ENCODE results near the gene EPOP. TPM values are rescaled to one million over a fixed set of nuclear protein-coding genes. Genes with fewer than 3 reads are reported as not detected.
"Not testable (repeated sequence)": the region's sequence is repeated elsewhere in the genome, so short reads cannot be mapped to it uniquely, and the experiment has no call there.

Gene EPOP
- total and polyA plus RNA-seq, 7 donors = 0.21 to 1.2 (median 0.50) TPM

DNA sequence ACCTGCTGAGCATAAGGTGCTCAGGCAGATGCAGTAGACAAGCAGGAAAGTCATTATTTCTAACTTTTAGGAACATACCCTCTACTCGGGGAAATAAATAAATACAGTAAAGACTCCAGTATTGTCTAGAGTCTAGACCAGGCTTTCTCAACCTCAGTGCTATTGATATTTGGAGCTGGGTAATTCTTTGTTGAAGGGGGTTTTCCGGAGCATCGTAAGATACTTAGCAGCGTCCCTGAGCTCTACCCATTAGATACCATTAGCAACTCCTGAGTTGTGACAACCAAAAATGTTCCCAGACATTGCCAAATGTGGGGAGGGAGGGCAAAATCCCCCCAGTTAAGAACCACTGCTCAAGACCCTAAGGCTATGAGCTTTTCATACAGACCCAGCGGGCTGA lies 21.1 kb downstream of the EPOP start:
- peaks cover 0 to 28% (median 7%) of the 10 kb centered on the region in 3 donors for H3K27me3 ChIP-seq (ENCODE audit: insufficient read depth in 3 of 3, low read length in 2 of 3)
- no peaks in the 10 kb centered on the region for H3K36me3 ChIP-seq (ENCODE audit: insufficient read depth in 1 of 2, low read depth in 1 of 2)
- no peak for ATAC-seq
- DNase-seq = no peak
- no peak overlapping the region for H3K4me3 ChIP-seq
- H3K27ac ChIP-seq = no peak overlapping the region
- 85 to 89% (median 86%) methylated on average over 5 of the region's 5 CpGs for WGBS, 3 donors
- TF ChIP-seq, protein P1, sequence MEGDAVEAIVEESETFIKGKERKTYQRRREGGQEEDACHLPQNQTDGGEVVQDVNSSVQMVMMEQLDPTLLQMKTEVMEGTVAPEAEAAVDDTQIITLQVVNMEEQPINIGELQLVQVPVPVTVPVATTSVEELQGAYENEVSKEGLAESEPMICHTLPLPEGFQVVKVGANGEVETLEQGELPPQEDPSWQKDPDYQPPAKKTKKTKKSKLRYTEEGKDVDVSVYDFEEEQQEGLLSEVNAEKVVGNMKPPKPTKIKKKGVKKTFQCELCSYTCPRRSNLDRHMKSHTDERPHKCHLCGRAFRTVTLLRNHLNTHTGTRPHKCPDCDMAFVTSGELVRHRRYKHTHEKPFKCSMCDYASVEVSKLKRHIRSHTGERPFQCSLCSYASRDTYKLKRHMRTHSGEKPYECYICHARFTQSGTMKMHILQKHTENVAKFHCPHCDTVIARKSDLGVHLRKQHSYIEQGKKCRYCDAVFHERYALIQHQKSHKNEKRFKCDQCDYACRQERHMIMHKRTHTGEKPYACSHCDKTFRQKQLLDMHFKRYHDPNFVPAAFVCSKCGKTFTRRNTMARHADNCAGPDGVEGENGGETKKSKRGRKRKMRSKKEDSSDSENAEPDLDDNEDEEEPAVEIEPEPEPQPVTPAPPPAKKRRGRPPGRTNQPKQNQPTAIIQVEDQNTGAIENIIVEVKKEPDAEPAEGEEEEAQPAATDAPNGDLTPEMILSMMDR (IDR thresholded peaks at IDR 0.05) = no peak
- intact Hi-C loops (cut with DNase I) = no loop called here
- H3K4me1 ChIP-seq = no peaks in the 10 kb centered on the region
- H3K9me3 ChIP-seq = no peaks in the 10 kb centered on the region

DNA sequence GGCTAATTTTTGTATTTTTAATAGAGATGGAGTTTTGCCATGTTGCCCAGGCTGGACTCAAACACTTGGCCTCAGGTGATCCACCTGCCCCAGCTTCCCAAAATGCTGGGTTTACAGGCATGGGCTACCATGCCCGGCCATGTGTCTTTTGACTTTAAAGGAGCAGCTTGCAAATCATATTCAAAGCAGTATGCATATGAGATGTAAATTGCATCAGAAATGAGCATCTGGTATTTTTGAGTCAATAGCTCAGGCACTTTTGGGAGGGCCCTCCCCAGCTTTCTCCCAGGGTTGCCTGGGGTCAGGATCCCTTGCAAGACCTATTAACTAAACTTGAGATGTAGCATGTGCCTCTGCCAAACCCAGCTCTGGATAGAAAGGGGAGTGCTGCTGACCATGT lies 21.5 kb downstream of the EPOP start:
- DNase-seq = no peak
- TF ChIP-seq, protein P1 (IDR thresholded peaks at IDR 0.05) = no peak
- Histone ChIP-seq H3K27me3 (ENCODE audit: insufficient read depth in 3 of 3, low read length in 2 of 3) (peaks cover 0 to 28% (median 7%) of the 10 kb centered on the region in 3 donors), H3K27ac (no peak overlapping the region), H3K4me3 (no peak overlapping the region), H3K4me1 (no peaks in the 10 kb centered on the region), H3K36me3 (ENCODE audit: insufficient read depth in 1 of 2, low read depth in 1 of 2) (no peaks in the 10 kb centered on the region), H3K9me3 (no peaks in the 10 kb centered on the region)
- WGBS, 3 donors = 87 to 100% (median 98%) methylated on average over 1 of the region's 1 CpG
- intact Hi-C loops (cut with DNase I) = no loop called here
- ATAC-seq = no peak

DNA sequence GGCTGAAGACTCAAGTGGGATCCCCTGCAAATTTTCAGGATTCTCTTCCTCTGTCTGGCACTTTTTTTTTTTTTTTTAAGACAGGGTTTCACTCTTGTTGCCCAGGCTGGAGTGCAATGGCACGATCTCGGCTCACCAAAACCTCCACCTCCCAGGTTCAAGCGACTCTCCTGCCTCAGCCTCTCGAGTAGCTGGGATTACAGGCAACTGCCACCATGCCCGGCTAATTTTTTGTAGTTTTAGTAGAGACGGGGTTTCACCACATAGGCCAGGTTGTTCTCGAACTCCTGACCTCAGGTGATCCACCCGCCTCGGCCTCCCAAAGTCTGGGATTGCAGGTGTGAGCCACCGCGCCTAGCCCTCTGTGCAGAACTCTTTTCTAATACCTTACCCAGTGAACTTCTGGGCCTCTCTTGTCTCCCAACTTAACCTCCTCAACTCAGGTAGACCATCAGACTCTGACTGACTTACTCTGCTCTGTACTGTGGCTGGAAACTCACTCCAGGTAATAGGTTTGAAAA lies 24.0 kb downstream of the EPOP start:
- DNase-seq; H3K36me3 ChIP-seq (ENCODE audit: insufficient read depth in 1 of 2, low read depth in 1 of 2); H3K4me1 ChIP-seq; intact Hi-C loops (cut with DNase I); ATAC-seq; H3K9me3 ChIP-seq; H3K27ac ChIP-seq; H3K4me3 ChIP-seq: not testable (repeated sequence)
- 81 to 93% (median 89%) methylated on average over 11 of the region's 11 CpGs for WGBS, 3 donors
- H3K27me3 ChIP-seq (ENCODE audit: insufficient read depth in 3 of 3, low read length in 2 of 3) = peaks cover 0 to 24% (median 5%) of the 10 kb centered on the region in 3 donors

DNA sequence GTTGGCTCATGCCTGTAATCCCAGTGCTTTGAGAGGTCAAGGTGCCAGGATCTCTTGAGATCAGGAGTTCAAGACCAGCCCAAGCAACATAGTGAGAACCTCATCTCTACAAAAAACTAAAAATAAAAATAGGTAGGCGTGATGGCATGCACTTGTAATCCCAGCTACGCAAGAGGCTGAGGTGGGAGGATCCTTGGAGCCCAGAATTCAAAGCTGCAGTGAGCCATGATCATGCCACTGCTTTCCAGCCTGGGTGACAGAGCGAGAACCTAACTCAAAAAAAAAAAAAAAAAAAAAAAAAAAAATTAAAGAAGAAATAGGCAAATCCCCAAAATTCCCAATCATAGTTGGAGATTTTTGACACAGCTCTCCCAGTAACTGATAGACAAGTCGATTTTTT lies 36.8 kb downstream of the EPOP start:
- TF ChIP-seq, protein P1 (IDR thresholded peaks at IDR 0.05) = no peak
- H3K9me3 ChIP-seq = no peaks in the 10 kb centered on the region
- DNase-seq (no peak), ATAC-seq (no peak)
- no peak overlapping the region for H3K27ac ChIP-seq
- peaks cover 0 to 23% (median 3%) of the 10 kb centered on the region in 3 donors for H3K27me3 ChIP-seq (ENCODE audit: insufficient read depth in 3 of 3, low read length in 2 of 3)
- H3K36me3 ChIP-seq (ENCODE audit: insufficient read depth in 1 of 2, low read depth in 1 of 2) = no peaks in the 10 kb centered on the region
- intact Hi-C loops (cut with DNase I) = no loop called here
- 71 to 84% (median 82%) methylated on average over 4 of the region's 4 CpGs for WGBS, 3 donors
- H3K4me3 ChIP-seq = no peak overlapping the region
- no peaks in the 10 kb centered on the region for H3K4me1 ChIP-seq

DNA sequence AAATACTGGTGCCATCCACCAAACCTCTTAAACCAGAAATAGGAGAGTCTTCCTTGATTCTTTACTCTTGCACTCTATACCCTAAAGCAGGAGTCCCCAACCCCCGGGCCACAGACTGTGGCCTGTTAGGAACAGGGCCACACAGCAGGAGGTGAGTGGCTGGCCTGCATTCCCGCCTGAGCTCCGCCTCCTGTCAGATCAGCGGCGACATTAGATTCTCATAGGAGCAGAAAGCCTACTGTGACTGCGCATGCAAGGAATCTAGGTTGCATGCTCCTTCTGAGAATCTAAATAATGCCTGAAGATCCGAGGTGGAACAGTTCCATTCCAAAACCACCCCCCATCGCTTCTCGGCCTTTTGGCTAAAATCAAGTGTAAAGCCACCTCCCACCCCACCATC lies 38.7 kb downstream of the EPOP start:
- intact Hi-C loops (cut with DNase I) = no loop called here
- DNase-seq (no peak), ATAC-seq (no peak)
- Histone ChIP-seq H3K36me3 (ENCODE audit: insufficient read depth in 1 of 2, low read depth in 1 of 2) (no peaks in the 10 kb centered on the region), H3K4me3 (no peak overlapping the region), H3K27me3 (ENCODE audit: insufficient read depth in 3 of 3, low read length in 2 of 3) (peaks cover 0 to 18% (median 3%) of the 10 kb centered on the region in 3 donors), H3K27ac (no peak overlapping the region), H3K9me3 (no peaks in the 10 kb centered on the region), H3K4me1 (no peaks in the 10 kb centered on the region)
- WGBS, 3 donors = 51 to 53% (median 52%) methylated on average over 9 of the region's 9 CpGs
- TF ChIP-seq, protein P1 (IDR thresholded peaks at IDR 0.05) = no peak

Measured in psoas muscle (tissue), 8 donors.